HG03575 (cell line): Measurements from ENCODE around the gene SPHK2.
"Not testable (repeated sequence)": the region's sequence is repeated elsewhere in the genome, so short reads cannot be mapped to it uniquely, and the experiment has no call there.

Experiments
- ATAC-seq: cut with Tn5 transposase; IDR thresholded peaks from one replicate; pipeline ENCODE4 v1.9.1; 2021; ENCODE audit not compliant: unreplicated experiment, insufficient number of reproducible peaks, low FRiP score; ENCODE audit errors: extremely low read depth

Gene SPHK2

GRCh38 chr19:48619692-48620585, 633 bp downstream of the SPHK2 start:
- ATAC-seq, result no peak

GRCh38 chr19:48623556-48624066, 4.3 kb downstream of the SPHK2 start:
- ATAC-seq, result no peak

DNA sequence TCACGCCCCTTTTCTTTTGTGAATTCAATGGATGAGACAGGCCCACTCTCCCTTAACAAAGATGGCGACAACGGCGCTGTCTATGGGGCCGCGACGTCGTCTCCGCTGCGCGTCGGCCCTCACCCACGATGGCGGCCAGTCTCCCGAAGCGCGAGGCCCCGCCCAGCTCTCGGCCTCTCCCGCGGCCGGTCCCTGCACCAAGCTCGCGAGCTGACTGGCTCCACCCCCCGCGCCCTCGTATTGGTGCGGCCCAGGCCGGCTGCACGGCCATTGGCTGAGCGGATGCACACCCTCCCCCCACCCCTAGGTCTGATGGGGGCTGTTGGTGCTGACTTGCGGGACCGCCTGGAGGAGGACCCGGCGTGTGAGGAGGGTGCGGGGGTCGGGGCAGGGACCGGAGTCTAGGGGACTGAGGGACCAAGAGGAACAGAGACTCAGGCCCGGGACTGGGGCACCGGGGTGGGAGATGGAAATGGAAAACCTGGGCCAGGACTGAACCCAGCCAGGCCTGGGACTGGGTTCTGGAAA, 4.8 kb downstream of the SPHK2 start:
- ATAC-seq, result no peak

DNA sequence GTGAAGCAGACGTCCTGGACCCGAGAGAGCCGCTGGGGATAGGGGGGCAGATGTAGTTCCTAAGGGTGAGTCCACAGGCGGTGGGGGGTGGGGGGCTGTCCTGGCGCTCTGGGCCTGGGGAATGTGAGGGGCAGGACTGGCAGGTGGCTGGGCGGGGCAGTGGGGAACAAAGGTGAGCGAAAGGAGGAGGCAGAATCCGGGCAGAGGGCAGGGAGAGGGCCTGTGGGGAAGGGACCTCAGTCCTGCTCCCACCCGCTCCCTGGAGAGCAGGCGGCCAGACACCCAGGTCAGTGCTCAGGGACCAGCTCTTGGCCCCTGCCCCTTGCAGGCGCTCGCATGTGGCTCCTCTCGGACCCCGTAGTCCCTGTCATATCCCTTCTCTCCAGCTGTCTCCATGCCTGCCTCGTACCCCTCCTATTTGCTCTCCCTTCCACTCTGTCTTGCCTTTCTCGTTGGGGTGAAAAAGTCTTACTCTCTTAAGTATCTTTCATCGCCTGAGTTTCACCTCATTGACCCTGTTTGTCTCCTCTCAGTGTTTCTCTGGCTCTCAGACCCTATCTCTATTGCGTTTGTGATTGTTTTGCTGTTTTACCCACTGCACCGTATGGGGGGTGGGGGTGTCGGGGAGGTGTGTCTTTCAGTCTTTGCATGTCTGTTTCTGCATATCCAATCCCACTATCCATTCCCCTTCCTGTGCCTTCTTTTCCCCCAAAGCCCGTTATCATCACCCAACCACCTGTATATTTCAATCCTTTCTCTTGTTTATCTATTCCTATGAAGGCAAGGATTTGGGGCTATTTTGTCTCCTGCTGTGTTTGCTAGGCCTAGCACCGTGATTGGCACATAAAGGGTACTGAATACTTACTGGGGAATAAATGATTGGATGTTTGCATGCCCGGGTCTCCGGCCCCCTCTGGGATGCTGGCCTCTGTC, 5.8 kb downstream of the SPHK2 start:
- no peak for ATAC-seq

- no peak for ATAC-seq
Observed at GRCh38 chr19:48625891-48626327, 6.6 kb downstream of the SPHK2 start.

- ATAC-seq, result no peak
Observed at GRCh38 chr19:48627201-48627864, 8.0 kb downstream of the SPHK2 start.

GRCh38 chr19:48627865-48628314, 8.6 kb downstream of the SPHK2 start:
- ATAC-seq, result no peak

DNA sequence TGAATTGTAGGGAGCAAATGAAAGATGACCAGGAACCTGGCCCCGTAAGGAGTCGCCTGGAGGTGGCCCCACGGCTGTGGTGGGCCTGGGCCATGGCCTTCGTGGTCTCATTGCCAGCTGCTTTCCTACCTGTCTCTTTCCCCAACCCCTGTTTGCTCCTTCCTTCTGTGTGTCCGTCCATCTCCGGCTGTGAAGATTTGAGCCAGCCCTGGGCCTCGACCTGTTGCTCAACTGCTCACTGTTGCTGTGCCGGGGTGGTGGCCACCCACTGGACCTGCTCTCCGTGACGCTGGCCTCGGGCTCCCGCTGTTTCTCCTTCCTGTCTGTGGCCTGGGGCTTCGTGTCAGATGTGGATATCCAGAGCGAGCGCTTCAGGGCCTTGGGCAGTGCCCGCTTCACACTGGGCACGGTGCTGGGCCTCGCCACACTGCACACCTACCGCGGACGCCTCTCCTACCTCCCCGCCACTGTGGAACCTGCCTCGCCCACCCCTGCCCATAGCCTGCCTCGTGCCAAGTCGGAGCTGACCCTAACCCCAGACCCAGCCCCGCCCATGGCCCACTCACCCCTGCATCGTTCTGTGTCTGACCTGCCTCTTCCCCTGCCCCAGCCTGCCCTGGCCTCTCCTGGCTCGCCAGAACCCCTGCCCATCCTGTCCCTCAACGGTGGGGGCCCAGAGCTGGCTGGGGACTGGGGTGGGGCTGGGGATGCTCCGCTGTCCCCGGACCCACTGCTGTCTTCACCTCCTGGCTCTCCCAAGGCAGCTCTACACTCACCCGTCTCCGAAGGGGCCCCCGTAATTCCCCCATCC, 9.4 kb downstream of the SPHK2 start:
- ATAC-seq, result no peak

DNA sequence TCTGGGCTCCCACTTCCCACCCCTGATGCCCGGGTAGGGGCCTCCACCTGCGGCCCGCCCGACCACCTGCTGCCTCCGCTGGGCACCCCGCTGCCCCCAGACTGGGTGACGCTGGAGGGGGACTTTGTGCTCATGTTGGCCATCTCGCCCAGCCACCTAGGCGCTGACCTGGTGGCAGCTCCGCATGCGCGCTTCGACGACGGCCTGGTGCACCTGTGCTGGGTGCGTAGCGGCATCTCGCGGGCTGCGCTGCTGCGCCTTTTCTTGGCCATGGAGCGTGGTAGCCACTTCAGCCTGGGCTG, 9.9 kb downstream of the SPHK2 start:
- ATAC-seq, result no peak

DNA sequence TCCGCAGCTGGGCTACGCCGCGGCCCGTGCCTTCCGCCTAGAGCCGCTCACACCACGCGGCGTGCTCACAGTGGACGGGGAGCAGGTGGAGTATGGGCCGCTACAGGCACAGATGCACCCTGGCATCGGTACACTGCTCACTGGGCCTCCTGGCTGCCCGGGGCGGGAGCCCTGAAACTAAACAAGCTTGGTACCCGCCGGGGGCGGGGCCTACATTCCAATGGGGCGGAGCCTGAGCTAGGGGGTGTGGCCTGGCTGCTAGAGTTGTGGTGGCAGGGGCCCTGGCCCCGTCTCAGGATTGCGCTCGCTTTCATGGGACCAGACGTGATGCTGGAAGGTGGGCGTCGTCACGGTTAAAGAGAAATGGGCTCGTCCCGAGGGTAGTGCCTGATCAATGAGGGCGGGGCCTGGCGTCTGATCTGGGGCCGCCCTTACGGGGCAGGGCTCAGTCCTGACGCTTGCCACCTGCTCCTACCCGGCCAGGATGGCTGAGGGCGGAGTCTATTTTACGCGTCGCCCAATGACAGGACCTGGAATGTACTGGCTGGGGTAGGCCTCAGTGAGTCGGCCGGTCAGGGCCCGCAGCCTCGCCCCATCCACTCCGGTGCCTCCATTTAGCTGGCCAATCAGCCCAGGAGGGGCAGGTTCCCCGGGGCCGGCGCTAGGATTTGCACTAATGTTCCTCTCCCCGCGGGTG, 10.4 kb downstream of the SPHK2 start:
- no peak for ATAC-seq

GRCh38 chr19:48630296-48631063, 11.2 kb downstream of the SPHK2 start:
- no peak for ATAC-seq

DNA sequence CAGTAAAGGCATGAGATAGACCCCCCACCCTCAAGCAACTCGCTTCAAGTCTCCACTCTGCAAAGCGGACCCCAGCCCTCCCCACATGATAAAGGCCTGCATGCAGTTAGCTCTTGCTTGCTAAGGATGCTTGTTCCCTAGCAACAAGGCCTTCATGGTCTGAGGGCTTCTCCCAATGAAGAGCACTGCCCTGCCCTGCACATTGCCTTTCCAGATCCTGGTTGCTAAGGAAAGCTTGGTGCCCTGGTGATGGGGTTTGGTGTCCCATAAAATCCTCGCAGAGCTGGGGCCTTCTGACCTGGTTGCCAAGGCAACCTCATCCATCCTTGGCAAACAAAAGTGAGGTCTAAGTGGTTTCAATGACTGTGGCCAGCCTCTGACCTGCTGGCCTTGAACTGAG, 11.9 kb downstream of the SPHK2 start:
- no peak for ATAC-seq

GRCh38 chr19:48632286-48632685, 13.0 kb downstream of the SPHK2 start:
- not testable (repeated sequence) for ATAC-seq

- no peak for ATAC-seq
Observed at GRCh38 chr19:48632692-48633147, 13.4 kb downstream of the SPHK2 start.

- no peak for ATAC-seq
Observed at GRCh38 chr19:48633148-48634035, 14.1 kb downstream of the SPHK2 start.

- no peak for ATAC-seq
Observed at GRCh38 chr19:48634036-48634342, 14.7 kb downstream of the SPHK2 start.
